GM23338 (cell line): ENCODE results near the gene PAQR6. TPM values are rescaled to one million over a fixed set of nuclear protein-coding genes. Genes with fewer than 3 reads are reported as not detected.

Experiments used
- ATAC-seq: fragments of 200-7000 bp; cut with Tn5 transposase; 3 replicates; pipeline ENCODE4 v1.9.1; 2020
- DNase-seq: peaks from one replicate; pipeline ENCODE4 v3.0.0-alpha.2; 2015; ENCODE audit warnings: low spot score
- H2AFZ ChIP-seq: fragments of 200-600 bp; sonication (generic); 2 replicates; pipeline ENCODE4 v1.8.0; 2016; ENCODE audit warnings: antibody characterized with exemption, mild to moderate bottlenecking, moderate library complexity
- H3F3A ChIP-seq: fragments of 200-600 bp; sonication (generic); replicated peaks from 2 replicates; pipeline ENCODE4 v1.8.0; 2017; ENCODE audit warnings: antibody characterized with exemption, mixed run types, low read depth
- H3K27ac ChIP-seq: fragments of 200-600 bp; sonication (generic); 2 replicates; pipeline ENCODE4 v1.6.1; 2016; ENCODE audit warnings: low read depth
- H3K27me3 ChIP-seq: fragments of 200-600 bp; sonication (generic); 2 replicates; pipeline ENCODE4 v1.8.0; 2016; ENCODE audit warnings: mild to moderate bottlenecking, mixed run types, moderate library complexity; ENCODE audit not compliant: insufficient read depth
- H3K36me3 ChIP-seq: fragments of 200-600 bp; sonication (generic); 2 replicates; pipeline ENCODE4 v1.8.0; 2016; ENCODE audit warnings: mild to moderate bottlenecking; ENCODE audit not compliant: insufficient read depth
- H3K4me1 ChIP-seq: fragments of 200-600 bp; sonication (generic); 2 replicates; pipeline ENCODE4 v1.8.0; 2016; ENCODE audit warnings: mild to moderate bottlenecking, moderate library complexity; ENCODE audit not compliant: insufficient read depth
- H3K4me2 ChIP-seq: fragments of 200-600 bp; sonication (generic); 2 replicates; pipeline ENCODE4 v1.7.1; 2017; ENCODE audit warnings: mixed run types
- H3K4me3 ChIP-seq: fragments of 200-600 bp; sonication (generic); 2 replicates; pipeline ENCODE4 v1.6.1; 2016; ENCODE audit warnings: mixed run types
- H3K79me2 ChIP-seq: fragments of 200-600 bp; sonication (generic); replicated peaks from 2 replicates; pipeline ENCODE4 v1.8.0; 2017; ENCODE audit warnings: mild to moderate bottlenecking; ENCODE audit not compliant: insufficient read depth
- H3K9me2 ChIP-seq: fragments of 200-600 bp; sonication (generic); 2 replicates; pipeline ENCODE4 v1.8.0; 2017; ENCODE audit not compliant: insufficient read depth
- H4K20me1 ChIP-seq: fragments of 200-600 bp; sonication (generic); replicated peaks from 2 replicates; pipeline ENCODE4 v1.8.0; 2017; ENCODE audit warnings: mild to moderate bottlenecking; ENCODE audit not compliant: insufficient read depth
- H3K27ac Mint-ChIP-seq: 2 replicates; pipeline ENCODE4 v1.8.0; 2020; ENCODE audit warnings: inconsistent platforms, mild to moderate bottlenecking, moderate library complexity, mixed read lengths
- H3K27me3 Mint-ChIP-seq: 3 replicates; pipeline ENCODE4 v1.8.0; 2022; ENCODE audit warnings: low read depth, mild to moderate bottlenecking, moderate library complexity, mixed read lengths, inconsistent platforms; ENCODE audit not compliant: insufficient read depth, poor library complexity
- H3K36me3 Mint-ChIP-seq: 3 replicates; pipeline ENCODE4 v1.8.0; 2021; ENCODE audit warnings: low read depth, mild to moderate bottlenecking, inconsistent platforms, moderate library complexity, mixed read lengths
- H3K4me1 Mint-ChIP-seq: 3 replicates; pipeline ENCODE4 v1.8.0; 2020; ENCODE audit warnings: mild to moderate bottlenecking, inconsistent platforms, mixed read lengths
- H3K4me3 Mint-ChIP-seq: 3 replicates; pipeline ENCODE4 v1.8.0; 2021; ENCODE audit warnings: moderate library complexity, mild to moderate bottlenecking, inconsistent platforms, mixed read lengths
- H3K9me3 Mint-ChIP-seq: 3 replicates; pipeline ENCODE4 v1.8.0; 2020; ENCODE audit warnings: moderate library complexity, mild to moderate bottlenecking, inconsistent platforms, mixed read lengths
- CREB1 ChIP-seq: fragments of 250-450 bp; sonication (Bioruptor Pico); IDR thresholded peaks from 2 replicates; pipeline ENCODE4 v1.5.0; 2020; ENCODE audit warnings: low read depth, mild to moderate bottlenecking, moderate library complexity
- CTCF ChIP-seq, 2 experiments: fragments of 200-600 bp in 1 of 2; sonication (generic) in 1 of 2; conservative IDR thresholded peaks; 2 replicates each; pipeline versions ENCODE4 v1.5.1 to v1.6.1; 2016 to 2017; ENCODE audit warnings: antibody characterized with exemption in 2 of 2, low read depth in 2 of 2, mild to moderate bottlenecking in 2 of 2, moderate library complexity in 1 of 2
- ETS1 ChIP-seq: IDR thresholded peaks from 2 replicates; pipeline ENCODE4 v1.6.1; 2016; ENCODE audit warnings: antibody characterized with exemption
- EZH2 ChIP-seq: fragments of 200-600 bp; sonication (generic); IDR thresholded peaks from one replicate; pipeline ENCODE4 v1.8.0; 2017; ENCODE audit warnings: antibody characterized with exemption, mild to moderate bottlenecking, low read depth; ENCODE audit not compliant: unreplicated experiment
- EZH2phosphoT487 ChIP-seq: fragments of 200-600 bp; sonication (generic); IDR thresholded peaks from one replicate; pipeline ENCODE4 v1.8.1; 2018; ENCODE audit warnings: antibody characterized with exemption; ENCODE audit not compliant: unreplicated experiment
- JUNB ChIP-seq: IDR thresholded peaks from one replicate; pipeline ENCODE4 v1.6.1; 2016; ENCODE audit warnings: antibody characterized with exemption; ENCODE audit not compliant: unreplicated experiment
- NANOG ChIP-seq: IDR thresholded peaks from 2 replicates; pipeline ENCODE4 v1.6.1; 2016; ENCODE audit warnings: antibody characterized with exemption, borderline replicate concordance
- POLR2AphosphoS5 ChIP-seq: IDR thresholded peaks from 2 replicates; pipeline ENCODE4 v1.6.1; 2016; ENCODE audit warnings: antibody characterized with exemption, low read depth
- STAT1 ChIP-seq: IDR thresholded peaks from one replicate; pipeline ENCODE4 v1.6.1; 2016; ENCODE audit warnings: antibody characterized with exemption; ENCODE audit not compliant: unreplicated experiment
- ZNF114 ChIP-seq: fragments of 250-450 bp; sonication (Bioruptor Pico); IDR thresholded peaks from 2 replicates; pipeline ENCODE4 v1.5.0; 2020; ENCODE audit warnings: mild to moderate bottlenecking, moderate library complexity
- ZNF331 ChIP-seq: fragments of 250-450 bp; sonication (Bioruptor Pico); IDR thresholded peaks from 2 replicates; pipeline ENCODE4 v1.5.0; 2020; ENCODE audit warnings: low read depth, mild to moderate bottlenecking, moderate library complexity
- polyA plus RNA-seq: library from polyadenylated mRNA; unstranded; fragments of >200 nt; fragmentation: Nextera tagmentation; extraction: Ambion mirVana; gene quantifications from 2 replicates; pipeline ENCODE4 v1.2.1, GENCODE V29; 2016
- total RNA-seq: library from RNA; depleted of rRNA; stranded (reverse); fragments of >200 nt; shearing (Covaris generic); gene quantifications from 2 replicates; pipeline ENCODE4 v1.2.3, GENCODE V29; 2014
- TF ChIP-seq, protein P1 (sequence below): fragments of 250-450 bp; sonication (Bioruptor Pico); IDR thresholded peaks from 2 replicates; pipeline ENCODE4 v1.5.0; 2020; ENCODE audit warnings: mild to moderate bottlenecking, moderate library complexity
- TF ChIP-seq, protein P2 (sequence below): IDR thresholded peaks from one replicate; pipeline ENCODE4 v1.6.1; 2018; ENCODE audit warnings: antibody characterized with exemption; ENCODE audit not compliant: unreplicated experiment

Gene PAQR6
- total and polyA plus RNA-seq, 2 experiments from 2014 or later, result 2.4 to 4.2 TPM

- ATAC-seq (no peak), DNase-seq (no peak)
- H3K4me3 Mint-ChIP-seq, result no peak overlapping the region
- Histone ChIP-seq H4K20me1 (peaks cover 17% of the 10 kb centered on the region; the same call in 1 of the 2 replicates), H3F3A (peaks cover 9% of the 10 kb centered on the region; the same call in 1 of the 2 replicates), H3K79me2 (peaks cover 67% of the 10 kb centered on the region), H3K27ac (0 out of 2 replicates have a peak overlapping the region, but pooled peaks have one; percentile 36), H3K4me2 (no peak overlapping the region), H3K9me2 (no peaks in the 10 kb centered on the region), H3K36me3 (0 out of 2 replicates have a peak, but pooled peaks cover 5% of the 10 kb centered on the region), H2AFZ (no peak overlapping the region), H3K4me1 (peaks cover 10% of the 10 kb centered on the region), H3K27me3 (no peaks in the 10 kb centered on the region), H3K4me3 (no peak overlapping the region)
- TF ChIP-seq ZNF331 (CRISPR knock-in tag), result no peak
- TF ChIP-seq, protein P1, sequence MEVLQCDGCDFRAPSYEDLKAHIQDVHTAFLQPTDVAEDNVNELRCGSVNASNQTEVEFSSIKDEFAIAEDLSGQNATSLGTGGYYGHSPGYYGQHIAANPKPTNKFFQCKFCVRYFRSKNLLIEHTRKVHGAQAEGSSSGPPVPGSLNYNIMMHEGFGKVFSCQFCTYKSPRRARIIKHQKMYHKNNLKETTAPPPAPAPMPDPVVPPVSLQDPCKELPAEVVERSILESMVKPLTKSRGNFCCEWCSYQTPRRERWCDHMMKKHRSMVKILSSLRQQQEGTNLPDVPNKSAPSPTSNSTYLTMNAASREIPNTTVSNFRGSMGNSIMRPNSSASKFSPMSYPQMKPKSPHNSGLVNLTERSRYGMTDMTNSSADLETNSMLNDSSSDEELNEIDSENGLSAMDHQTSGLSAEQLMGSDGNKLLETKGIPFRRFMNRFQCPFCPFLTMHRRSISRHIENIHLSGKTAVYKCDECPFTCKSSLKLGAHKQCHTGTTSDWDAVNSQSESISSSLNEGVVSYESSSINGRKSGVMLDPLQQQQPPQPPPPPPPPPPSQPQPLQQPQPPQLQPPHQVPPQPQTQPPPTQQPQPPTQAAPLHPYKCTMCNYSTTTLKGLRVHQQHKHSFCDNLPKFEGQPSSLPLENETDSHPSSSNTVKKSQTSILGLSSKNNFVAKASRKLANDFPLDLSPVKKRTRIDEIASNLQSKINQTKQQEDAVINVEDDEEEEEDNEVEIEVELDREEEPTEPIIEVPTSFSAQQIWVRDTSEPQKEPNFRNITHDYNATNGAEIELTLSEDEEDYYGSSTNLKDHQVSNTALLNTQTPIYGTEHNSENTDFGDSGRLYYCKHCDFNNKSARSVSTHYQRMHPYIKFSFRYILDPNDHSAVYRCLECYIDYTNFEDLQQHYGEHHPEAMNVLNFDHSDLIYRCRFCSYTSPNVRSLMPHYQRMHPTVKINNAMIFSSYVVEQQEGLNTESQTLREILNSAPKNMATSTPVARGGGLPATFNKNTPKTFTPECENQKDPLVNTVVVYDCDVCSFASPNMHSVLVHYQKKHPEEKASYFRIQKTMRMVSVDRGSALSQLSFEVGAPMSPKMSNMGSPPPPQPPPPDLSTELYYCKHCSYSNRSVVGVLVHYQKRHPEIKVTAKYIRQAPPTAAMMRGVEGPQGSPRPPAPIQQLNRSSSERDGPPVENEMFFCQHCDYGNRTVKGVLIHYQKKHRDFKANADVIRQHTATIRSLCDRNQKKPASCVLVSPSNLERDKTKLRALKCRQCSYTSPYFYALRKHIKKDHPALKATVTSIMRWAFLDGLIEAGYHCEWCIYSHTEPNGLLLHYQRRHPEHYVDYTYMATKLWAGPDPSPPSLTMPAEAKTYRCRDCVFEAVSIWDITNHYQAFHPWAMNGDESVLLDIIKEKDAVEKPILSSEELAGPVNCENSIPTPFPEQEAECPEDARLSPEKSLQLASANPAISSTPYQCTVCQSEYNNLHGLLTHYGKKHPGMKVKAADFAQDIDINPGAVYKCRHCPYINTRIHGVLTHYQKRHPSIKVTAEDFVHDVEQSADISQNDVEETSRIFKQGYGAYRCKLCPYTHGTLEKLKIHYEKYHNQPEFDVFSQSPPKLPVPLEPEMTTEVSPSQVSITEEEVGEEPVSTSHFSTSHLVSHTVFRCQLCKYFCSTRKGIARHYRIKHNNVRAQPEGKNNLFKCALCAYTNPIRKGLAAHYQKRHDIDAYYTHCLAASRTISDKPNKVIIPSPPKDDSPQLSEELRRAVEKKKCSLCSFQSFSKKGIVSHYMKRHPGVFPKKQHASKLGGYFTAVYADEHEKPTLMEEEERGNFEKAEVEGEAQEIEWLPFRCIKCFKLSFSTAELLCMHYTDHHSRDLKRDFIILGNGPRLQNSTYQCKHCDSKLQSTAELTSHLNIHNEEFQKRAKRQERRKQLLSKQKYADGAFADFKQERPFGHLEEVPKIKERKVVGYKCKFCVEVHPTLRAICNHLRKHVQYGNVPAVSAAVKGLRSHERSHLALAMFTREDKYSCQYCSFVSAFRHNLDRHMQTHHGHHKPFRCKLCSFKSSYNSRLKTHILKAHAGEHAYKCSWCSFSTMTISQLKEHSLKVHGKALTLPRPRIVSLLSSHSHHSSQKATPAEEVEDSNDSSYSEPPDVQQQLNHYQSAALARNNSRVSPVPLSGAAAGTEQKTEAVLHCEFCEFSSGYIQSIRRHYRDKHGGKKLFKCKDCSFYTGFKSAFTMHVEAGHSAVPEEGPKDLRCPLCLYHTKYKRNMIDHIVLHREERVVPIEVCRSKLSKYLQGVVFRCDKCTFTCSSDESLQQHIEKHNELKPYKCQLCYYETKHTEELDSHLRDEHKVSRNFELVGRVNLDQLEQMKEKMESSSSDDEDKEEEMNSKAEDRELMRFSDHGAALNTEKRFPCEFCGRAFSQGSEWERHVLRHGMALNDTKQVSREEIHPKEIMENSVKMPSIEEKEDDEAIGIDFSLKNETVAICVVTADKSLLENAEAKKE (CRISPR knock-in tag), result no peak
- no peak for TF ChIP-seq EZH2phosphoT487
- TF ChIP-seq CREB1 (CRISPR knock-in tag), result no peak
- no peak for TF ChIP-seq POLR2AphosphoS5
- no peak for TF ChIP-seq NANOG
- TF ChIP-seq EZH2, result no peak
- TF ChIP-seq ZNF114, result no peak
- TF ChIP-seq, protein P2, sequence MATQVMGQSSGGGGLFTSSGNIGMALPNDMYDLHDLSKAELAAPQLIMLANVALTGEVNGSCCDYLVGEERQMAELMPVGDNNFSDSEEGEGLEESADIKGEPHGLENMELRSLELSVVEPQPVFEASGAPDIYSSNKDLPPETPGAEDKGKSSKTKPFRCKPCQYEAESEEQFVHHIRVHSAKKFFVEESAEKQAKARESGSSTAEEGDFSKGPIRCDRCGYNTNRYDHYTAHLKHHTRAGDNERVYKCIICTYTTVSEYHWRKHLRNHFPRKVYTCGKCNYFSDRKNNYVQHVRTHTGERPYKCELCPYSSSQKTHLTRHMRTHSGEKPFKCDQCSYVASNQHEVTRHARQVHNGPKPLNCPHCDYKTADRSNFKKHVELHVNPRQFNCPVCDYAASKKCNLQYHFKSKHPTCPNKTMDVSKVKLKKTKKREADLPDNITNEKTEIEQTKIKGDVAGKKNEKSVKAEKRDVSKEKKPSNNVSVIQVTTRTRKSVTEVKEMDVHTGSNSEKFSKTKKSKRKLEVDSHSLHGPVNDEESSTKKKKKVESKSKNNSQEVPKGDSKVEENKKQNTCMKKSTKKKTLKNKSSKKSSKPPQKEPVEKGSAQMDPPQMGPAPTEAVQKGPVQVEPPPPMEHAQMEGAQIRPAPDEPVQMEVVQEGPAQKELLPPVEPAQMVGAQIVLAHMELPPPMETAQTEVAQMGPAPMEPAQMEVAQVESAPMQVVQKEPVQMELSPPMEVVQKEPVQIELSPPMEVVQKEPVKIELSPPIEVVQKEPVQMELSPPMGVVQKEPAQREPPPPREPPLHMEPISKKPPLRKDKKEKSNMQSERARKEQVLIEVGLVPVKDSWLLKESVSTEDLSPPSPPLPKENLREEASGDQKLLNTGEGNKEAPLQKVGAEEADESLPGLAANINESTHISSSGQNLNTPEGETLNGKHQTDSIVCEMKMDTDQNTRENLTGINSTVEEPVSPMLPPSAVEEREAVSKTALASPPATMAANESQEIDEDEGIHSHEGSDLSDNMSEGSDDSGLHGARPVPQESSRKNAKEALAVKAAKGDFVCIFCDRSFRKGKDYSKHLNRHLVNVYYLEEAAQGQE, result no peak
- no peak for TF ChIP-seq CTCF (conservative IDR thresholded peaks at IDR 0.05; ENCODE audit: low read depth in 2 of 2)
- TF ChIP-seq ETS1, result no peak
- no peak for TF ChIP-seq STAT1
- TF ChIP-seq JUNB, result no peak
- no peaks in the 10 kb centered on the region for H3K9me3 Mint-ChIP-seq
- peaks cover 46% of the 10 kb centered on the region for H3K36me3 Mint-ChIP-seq
- peaks cover 8% of the 10 kb centered on the region for H3K27me3 Mint-ChIP-seq
- H3K27ac Mint-ChIP-seq, result 0 out of 2 replicates have a peak overlapping the region, but pooled peaks have one; percentile 40
- peaks cover 6% of the 10 kb centered on the region for H3K4me1 Mint-ChIP-seq
Observed at GRCh38 chr1:156217871-156218270, 30.0 kb downstream of the PAQR6 start.
